Thyroid gland (tissue), 4 donors: ENCODE data around the gene CTR9. TPM values are rescaled to one million over a fixed set of nuclear protein-coding genes. Genes with fewer than 3 reads are reported as not detected.

ENCODE experiments used
- DNase-seq, 2 donors: peaks; one replicate each; pipeline ENCODE4 v3.0.0-alpha.2; 2019
- H3K27ac ChIP-seq, 3 donors: fragments of 200-600 bp; sonication (generic); 1 replicate in 2 of 3; 2 replicates in 1 of 3; pipeline ENCODE4 v1.5.1; 2016 to 2019; ENCODE audit warnings: mild to moderate bottlenecking in 1 of 3, moderate library complexity in 1 of 3
- H3K27me3 ChIP-seq: fragments of 200-600 bp; sonication (generic); one replicate; pipeline ENCODE4 v1.5.1; 2019
- H3K36me3 ChIP-seq, 2 donors: fragments of 200-600 bp; sonication (generic); one replicate each; pipeline ENCODE4 v1.5.1; 2016 to 2019
- H3K4me1 ChIP-seq, 2 donors: fragments of 200-600 bp; sonication (generic); one replicate each; pipeline ENCODE4 v1.5.1; 2017 to 2019
- H3K4me3 ChIP-seq, 3 donors: fragments of 200-600 bp; sonication (generic); replicated peaks in 1 of 3; 1 replicate in 2 of 3; 2 replicates in 1 of 3; pipeline ENCODE4 v1.5.1; 2016; ENCODE audit warnings: mild to moderate bottlenecking in 1 of 3
- H3K9me3 ChIP-seq: fragments of 200-600 bp; sonication (generic); one replicate; pipeline ENCODE4 v1.5.1; 2017
- POLR2A ChIP-seq, 2 donors: fragments of 450-650 bp; IDR thresholded peaks; one replicate each; pipeline ENCODE4 v1.6.1; 2017; ENCODE audit warnings: antibody characterized with exemption in 2 of 2, mild to moderate bottlenecking in 2 of 2, moderate library complexity in 1 of 2
- WGBS, 2 donors: methylation state at CpG; one replicate each; pipeline ENCODE4 v1.1.5; 2017; 5-methylcytosine and 5-hydroxymethylcytosine counted together
- intact Hi-C: fragments of 100-400 bp; cut with DNase I; formaldehyde crosslinking; loops from one replicate; pipeline ENCODE4 v1.15.1; 2023
- total RNA-seq, 4 donors: library from RNA; depleted of rRNA; stranded (reverse); fragments of >200 nt; gene quantifications; one replicate each; pipeline ENCODE4 v1.2.3, GENCODE V29; 2016
- TF ChIP-seq, protein P1 (sequence below), 6 experiments: fragments of 200-600 bp in 3 of 6; fragments of 450-650 bp in 3 of 6; sonication (generic) in 3 of 6; IDR thresholded peaks; one replicate each; pipeline ENCODE4 v1.5.1; 2016 to 2019; ENCODE audit warnings: antibody characterized with exemption in 6 of 6, mild to moderate bottlenecking in 2 of 6, inconsistent platforms in 1 of 6, moderate library complexity in 1 of 6

Gene CTR9
- total RNA-seq, result 10 to 100 TPM; 28.9 to 35.3 (median 31.7) TPM

DNA sequence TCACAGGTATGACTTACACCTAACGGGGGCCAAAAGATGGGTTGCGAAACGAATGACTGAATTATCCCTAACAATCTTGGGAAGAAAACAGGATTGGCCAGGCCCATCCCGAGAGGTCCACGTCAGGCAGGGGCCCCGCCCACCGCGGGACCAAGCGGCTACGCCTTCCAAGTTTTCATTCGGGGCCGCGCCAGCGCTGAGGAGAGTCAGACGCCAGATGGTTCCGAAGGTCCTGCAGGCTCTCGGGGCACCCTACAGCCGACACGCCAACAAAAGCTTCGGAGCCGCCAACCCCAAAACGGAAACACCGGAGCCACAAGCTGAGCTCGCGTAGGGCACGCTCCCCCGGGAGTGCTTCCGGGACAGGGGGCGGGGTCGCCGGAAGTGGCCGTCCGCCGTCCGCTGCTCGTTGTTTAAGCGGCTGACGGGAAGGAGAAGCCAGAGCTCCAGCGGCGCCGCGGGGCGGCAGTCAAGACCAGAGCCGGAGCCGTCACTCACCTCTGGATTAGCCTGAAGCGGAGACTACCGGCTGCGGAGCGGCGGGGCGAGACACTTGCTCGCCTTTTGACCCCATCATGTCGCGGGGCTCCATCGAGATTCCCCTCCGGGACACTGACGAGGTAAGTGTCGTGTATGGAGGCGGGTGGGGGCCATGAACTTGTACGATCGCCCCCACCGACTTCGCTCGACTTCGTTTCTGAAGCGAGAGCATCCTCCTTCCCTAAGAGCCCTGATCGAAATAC, at the start of gene CTR9:
Gene CTR9, plus strand, starts transcription at position 409 of the 743 bp plus-strand sequence. Its CDS starts 167 bp downstream, at position 576.
- Histone ChIP-seq H3K4me1 (peaks cover 6 to 11% of the 10 kb centered on the region in 2 donors), H3K9me3 (no peaks in the 10 kb centered on the region), H3K27me3 (no peaks in the 10 kb centered on the region), H3K27ac (peak within 1 kb of the TSS; percentile 86 to 98 (median 87)), H3K36me3 (peaks cover 7 to 9% of the 10 kb centered on the region in 2 donors), H3K4me3 (peak within 1 kb of the TSS; percentile 76 to 98 (median 78))
- peak in 1 of 2 donors; percentile 95 for TF ChIP-seq POLR2A (IDR thresholded peaks at IDR 0.05)
- TF ChIP-seq, protein P1, sequence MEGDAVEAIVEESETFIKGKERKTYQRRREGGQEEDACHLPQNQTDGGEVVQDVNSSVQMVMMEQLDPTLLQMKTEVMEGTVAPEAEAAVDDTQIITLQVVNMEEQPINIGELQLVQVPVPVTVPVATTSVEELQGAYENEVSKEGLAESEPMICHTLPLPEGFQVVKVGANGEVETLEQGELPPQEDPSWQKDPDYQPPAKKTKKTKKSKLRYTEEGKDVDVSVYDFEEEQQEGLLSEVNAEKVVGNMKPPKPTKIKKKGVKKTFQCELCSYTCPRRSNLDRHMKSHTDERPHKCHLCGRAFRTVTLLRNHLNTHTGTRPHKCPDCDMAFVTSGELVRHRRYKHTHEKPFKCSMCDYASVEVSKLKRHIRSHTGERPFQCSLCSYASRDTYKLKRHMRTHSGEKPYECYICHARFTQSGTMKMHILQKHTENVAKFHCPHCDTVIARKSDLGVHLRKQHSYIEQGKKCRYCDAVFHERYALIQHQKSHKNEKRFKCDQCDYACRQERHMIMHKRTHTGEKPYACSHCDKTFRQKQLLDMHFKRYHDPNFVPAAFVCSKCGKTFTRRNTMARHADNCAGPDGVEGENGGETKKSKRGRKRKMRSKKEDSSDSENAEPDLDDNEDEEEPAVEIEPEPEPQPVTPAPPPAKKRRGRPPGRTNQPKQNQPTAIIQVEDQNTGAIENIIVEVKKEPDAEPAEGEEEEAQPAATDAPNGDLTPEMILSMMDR (IDR thresholded peaks at IDR 0.05), result no peak
- WGBS, 2 donors, result 0 to 1% methylated on average over 25 to 53 of the region's 67 CpGs
- intact Hi-C loops, result no loop called here
- DNase-seq, result peak; percentile 93

DNA sequence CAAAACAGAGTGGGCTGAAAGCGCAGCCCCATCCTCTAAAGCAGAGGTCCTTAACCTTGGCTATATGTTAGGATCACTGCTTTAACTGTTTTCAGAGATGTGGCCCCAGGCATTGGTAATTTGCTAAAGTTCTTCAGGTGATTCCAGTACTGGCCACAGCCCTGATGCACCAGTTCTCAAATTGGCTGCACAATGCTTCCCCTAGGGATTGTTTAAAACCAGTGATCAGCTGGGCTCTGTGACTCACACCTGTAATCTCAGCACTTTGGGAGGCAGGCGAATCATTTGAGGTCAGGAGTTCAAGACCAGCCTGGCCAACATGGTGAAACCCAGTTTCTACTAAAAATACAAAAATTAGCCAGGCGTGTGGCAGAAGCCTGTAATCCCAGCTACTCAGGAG, 49.1 kb upstream of the CTR9 start:
- Histone ChIP-seq H3K27ac (no peak overlapping the region), H3K36me3 (no peaks in the 10 kb centered on the region), H3K9me3 (no peaks in the 10 kb centered on the region), H3K4me1 (no peaks in the 10 kb centered on the region), H3K27me3 (no peaks in the 10 kb centered on the region), H3K4me3 (no peak overlapping the region)
- no peak for DNase-seq
- TF ChIP-seq, protein P1 (IDR thresholded peaks at IDR 0.05), result no peak
- TF ChIP-seq POLR2A (IDR thresholded peaks at IDR 0.05), result no peak
- intact Hi-C loops, result no loop called here
- WGBS, 2 donors, result 69 to 87% methylated on average over 3 of the region's 3 CpGs

DNA sequence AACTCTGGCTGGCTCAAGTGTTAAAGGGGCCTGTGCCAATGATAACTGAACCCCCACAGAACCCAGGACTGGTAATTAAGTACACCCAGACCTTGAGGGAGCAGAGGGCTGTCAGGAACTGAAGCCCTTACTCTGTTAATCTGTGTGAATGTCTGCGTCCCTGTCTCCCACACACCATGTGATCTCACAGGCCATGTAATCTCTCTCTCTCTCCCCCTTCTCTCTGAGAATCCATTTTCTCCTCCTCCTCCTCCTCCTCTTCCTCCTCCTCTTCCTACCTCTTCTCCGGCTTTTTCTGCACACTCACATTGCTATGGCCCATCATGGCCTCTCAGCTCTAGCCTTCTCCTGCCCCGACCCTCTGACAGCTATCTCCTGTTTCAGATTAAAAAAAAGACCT, 42.9 kb upstream of the CTR9 start:
- no peaks in the 10 kb centered on the region for H3K36me3 ChIP-seq
- WGBS, 2 donors, result 95 to 98% methylated on average over 3 of the region's 3 CpGs
- no peak for DNase-seq
- intact Hi-C loops, result no loop called here
- no peaks in the 10 kb centered on the region for H3K27me3 ChIP-seq
- no peak overlapping the region for H3K4me3 ChIP-seq
- TF ChIP-seq POLR2A (IDR thresholded peaks at IDR 0.05), result no peak
- TF ChIP-seq, protein P1 (IDR thresholded peaks at IDR 0.05), result no peak
- H3K4me1 ChIP-seq, result peaks cover 0 to 6% of the 10 kb centered on the region in 2 donors
- H3K9me3 ChIP-seq, result no peaks in the 10 kb centered on the region
- no peak overlapping the region for H3K27ac ChIP-seq

DNA sequence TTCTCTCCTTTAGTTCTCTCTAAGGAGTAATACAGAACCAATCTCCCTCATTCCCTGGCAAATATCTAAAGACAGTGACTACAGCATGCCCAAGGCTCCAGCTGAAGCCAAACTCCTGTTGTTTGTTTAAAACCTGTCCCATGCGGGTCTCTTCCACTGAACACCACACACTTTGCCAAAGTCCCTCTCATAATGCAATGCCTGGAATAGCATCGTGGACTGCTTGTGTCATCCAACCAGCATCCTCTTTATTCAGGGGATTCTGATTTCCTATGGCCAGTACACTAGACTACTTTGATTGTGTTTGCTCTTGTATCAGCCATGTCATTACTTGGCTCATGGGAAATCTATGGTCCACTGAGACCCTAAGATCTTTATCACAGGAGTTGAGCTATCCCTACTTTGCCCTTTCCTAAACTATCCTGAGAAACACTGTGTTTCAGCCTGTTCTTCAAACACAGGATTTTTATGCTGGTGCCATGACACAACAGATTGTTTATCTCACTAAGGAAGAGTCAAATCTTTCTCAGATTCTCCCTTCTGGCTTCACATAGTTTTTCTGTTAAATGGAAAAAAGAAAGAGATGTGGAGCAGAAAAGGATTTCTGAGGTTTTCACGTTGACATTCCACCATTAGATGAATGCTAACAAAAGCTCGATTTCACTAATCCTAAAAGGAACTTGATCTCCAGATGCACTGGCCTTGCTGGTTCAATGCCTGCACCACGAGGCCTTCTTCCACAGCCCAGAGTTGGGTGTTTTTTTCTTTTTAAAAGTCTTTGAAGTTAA, 41.6 kb upstream of the CTR9 start:
- Histone ChIP-seq H3K36me3 (no peaks in the 10 kb centered on the region), H3K4me3 (no peak overlapping the region), H3K27ac (no peak overlapping the region), H3K27me3 (no peaks in the 10 kb centered on the region), H3K9me3 (no peaks in the 10 kb centered on the region), H3K4me1 (peaks cover 0 to 6% of the 10 kb centered on the region in 2 donors)
- WGBS, 2 donors, result 72 to 78% methylated on average over 5 of the region's 5 CpGs
- DNase-seq, result no peak
- intact Hi-C loops, result no loop called here
- TF ChIP-seq, protein P1 (IDR thresholded peaks at IDR 0.05), result no peak
- no peak for TF ChIP-seq POLR2A (IDR thresholded peaks at IDR 0.05)

DNA sequence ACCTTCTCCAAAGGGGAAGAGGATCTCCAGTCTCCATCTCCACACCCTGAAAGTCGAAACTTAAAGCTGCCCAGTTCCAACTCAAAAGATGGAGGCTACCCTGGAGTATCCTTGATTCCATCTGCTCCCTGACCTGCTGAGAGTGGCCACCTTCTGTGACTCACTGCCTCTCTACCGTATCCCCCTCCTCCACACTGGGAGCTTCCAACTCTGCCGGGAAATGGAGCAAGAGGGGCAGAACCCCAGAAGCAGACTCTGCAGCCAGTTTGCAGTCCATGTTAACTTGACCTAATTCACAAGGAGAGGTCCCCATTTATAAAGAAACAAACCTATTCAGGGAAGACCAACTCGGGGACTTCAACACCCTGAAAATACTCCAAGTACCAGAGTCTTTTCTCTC, 35.5 kb upstream of the CTR9 start:
- Histone ChIP-seq H3K27me3 (no peaks in the 10 kb centered on the region), H3K9me3 (no peaks in the 10 kb centered on the region), H3K4me3 (no peak overlapping the region), H3K36me3 (no peaks in the 10 kb centered on the region), H3K27ac (no peak overlapping the region), H3K4me1 (no peaks in the 10 kb centered on the region)
- intact Hi-C loops, result no loop called here
- TF ChIP-seq, protein P1 (IDR thresholded peaks at IDR 0.05), result no peak
- no peak for TF ChIP-seq POLR2A (IDR thresholded peaks at IDR 0.05)
- DNase-seq, result no peak
- WGBS, 2 donors, result 70 to 73% methylated on average over 4 of the region's 4 CpGs
